Mucosa of stomach (tissue), 1 donor: ENCODE data around the gene CTSO.
"Not testable (repeated sequence)": the region's sequence is repeated elsewhere in the genome, so short reads cannot be mapped to it uniquely, and the experiment has no call there.

Experiments
- H3K27me3 ChIP-seq: one replicate; pipeline ENCODE4 v1.7.0; 2013; ENCODE audit warnings: mild to moderate bottlenecking, low read length; ENCODE audit not compliant: control insufficient read depth, insufficient read depth
- H3K36me3 ChIP-seq: one replicate; pipeline ENCODE4 v1.7.0; 2013; ENCODE audit warnings: low read length; ENCODE audit not compliant: control insufficient read depth, insufficient read depth
- H3K4me1 ChIP-seq: one replicate; pipeline ENCODE4 v1.7.0; 2013; ENCODE audit warnings: mild to moderate bottlenecking, low read length; ENCODE audit not compliant: control insufficient read depth, insufficient read depth
- H3K4me3 ChIP-seq: one replicate; pipeline ENCODE4 v1.7.0; 2013; ENCODE audit warnings: low read length
- H3K9ac ChIP-seq: one replicate; pipeline ENCODE4 v1.7.0; 2013; ENCODE audit warnings: mild to moderate bottlenecking, low read length, moderate library complexity
- H3K9me3 ChIP-seq: one replicate; pipeline ENCODE4 v1.7.0; 2013; ENCODE audit warnings: mild to moderate bottlenecking, low read length, moderate library complexity; ENCODE audit not compliant: control insufficient read depth
- donor health status: Pancreatic carcinoma.

The CTSO gene

DNA sequence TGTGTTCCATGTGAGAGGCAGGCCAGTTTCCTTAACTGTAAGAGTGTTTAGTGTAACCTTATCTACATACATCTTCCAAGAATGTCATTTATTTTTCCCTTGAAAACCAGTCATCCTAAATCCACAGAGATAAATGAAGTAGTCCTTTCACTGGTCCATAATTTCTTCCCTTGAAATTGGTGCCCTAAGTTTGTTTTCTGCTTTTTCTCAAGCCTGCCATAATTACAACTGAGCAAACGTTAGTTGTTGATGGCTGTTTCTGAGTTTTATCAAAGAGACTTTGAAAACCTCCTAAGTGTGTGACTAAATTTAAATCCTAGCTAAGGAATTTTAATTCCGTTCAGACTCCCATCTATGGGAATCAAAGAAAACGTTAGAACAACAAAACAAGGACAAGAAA is 53.8 kb downstream of the CTSO start:
- Histone ChIP-seq H3K36me3 (no peaks in the 10 kb centered on the region), H3K9ac (no peak overlapping the region), H3K4me3 (no peak overlapping the region), H3K4me1 (no peaks in the 10 kb centered on the region), H3K9me3 (no peaks in the 10 kb centered on the region), H3K27me3 (no peaks in the 10 kb centered on the region)

DNA sequence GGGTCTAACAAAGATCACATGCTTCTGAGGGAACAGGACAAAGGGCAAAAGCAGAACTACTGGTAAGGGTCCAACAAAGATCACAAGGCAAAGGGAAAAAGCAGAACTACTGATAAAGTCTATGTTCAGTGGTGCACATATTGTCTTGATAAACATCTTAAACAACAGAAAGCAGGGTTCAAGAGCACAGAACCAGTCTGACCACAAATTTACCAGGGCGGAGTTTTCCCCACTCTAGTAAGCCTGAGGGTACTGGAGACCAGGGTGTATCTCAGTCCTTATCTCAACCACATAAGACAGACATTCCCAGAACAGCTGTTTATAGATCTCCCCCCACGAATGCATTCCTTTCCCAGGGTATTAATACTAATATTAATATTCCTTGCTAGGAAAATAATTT is 55.3 kb downstream of the CTSO start:
- H3K9me3 ChIP-seq, H3K4me1 ChIP-seq, H3K36me3 ChIP-seq, H3K27me3 ChIP-seq, H3K4me3 ChIP-seq, H3K9ac ChIP-seq: not testable (repeated sequence)

DNA sequence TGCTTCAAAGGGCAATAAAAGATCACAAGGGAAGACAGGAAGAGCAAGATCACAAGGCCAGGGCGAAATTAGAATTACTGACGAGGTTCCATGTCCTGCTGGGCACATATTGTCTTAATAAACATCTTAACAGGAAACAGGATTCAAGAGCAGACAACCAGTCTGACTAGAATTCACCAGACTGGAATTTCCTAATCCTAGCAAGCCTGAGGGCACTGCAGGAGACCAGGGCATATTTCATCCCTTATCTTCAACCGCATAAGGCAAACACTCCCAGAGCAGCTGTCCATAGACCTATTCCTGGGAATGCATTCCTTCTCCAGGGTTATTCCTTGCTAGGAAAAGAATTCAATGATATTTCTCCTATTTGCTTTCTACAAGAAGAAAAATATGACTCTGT is 62.6 kb downstream of the CTSO start:
- no peak overlapping the region for H3K9ac ChIP-seq
- no peak overlapping the region for H3K4me3 ChIP-seq
- H3K27me3 ChIP-seq = no peaks in the 10 kb centered on the region
- no peaks in the 10 kb centered on the region for H3K9me3 ChIP-seq
- H3K36me3 ChIP-seq = no peaks in the 10 kb centered on the region
- no peaks in the 10 kb centered on the region for H3K4me1 ChIP-seq

DNA sequence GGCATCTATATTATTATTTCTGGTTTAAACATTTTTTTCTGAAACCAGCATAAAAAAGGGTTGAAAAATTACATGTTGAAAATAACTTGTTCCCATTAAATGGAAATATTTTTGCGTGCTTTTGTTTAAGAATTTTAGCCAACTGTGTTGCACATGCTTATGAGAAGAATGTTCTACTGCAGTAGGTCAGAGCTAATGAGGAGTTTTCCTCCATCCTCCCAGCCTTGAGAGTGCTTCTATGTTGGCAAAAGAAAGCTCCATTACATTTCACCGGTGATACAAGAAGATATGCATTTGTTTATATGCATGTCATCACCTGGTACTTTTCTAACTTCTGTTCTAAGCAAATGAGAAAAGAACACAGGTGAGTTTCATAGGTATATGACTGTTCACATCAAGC is 63.7 kb downstream of the CTSO start:
- Histone ChIP-seq H3K4me1 (no peaks in the 10 kb centered on the region), H3K4me3 (no peak overlapping the region), H3K36me3 (no peaks in the 10 kb centered on the region), H3K27me3 (no peaks in the 10 kb centered on the region), H3K9me3 (no peaks in the 10 kb centered on the region), H3K9ac (no peak overlapping the region)

DNA sequence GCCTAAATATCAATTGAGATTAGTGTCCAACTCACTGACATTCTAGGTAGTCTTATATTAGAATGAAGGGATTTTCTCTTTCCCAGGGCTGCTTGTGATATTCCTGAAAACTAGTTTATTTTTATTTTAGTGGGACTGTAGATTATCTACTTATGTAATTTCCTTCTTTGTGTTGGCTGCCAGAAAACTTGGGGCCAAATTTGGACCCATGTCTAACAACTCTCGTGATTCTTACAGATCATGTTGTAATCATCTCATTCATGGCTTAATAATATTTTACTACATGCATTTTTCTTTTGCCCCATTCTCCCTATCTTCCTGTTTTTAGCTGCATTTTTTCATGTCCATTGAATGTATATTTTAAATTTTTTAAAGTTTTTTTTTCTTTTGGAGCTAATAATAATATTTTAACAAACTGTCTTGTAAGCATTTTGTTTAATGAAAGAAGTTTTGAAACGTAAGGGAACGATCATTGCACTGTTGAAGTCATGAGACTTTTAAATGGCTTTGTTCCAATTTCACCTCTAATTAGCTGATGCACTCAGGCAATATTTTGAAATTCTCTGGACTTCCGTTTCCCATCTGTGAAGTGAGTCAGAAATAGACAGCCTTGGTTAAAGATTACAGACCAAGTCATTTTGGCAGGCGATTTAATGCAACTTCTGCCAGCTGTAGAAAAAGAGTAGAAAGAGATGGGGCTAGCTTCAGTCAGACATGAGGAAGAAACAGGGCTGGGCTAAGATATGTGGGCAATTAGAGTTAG is 64.5 kb downstream of the CTSO start:
- Histone ChIP-seq H3K4me3 (no peak overlapping the region), H3K36me3 (no peaks in the 10 kb centered on the region), H3K27me3 (no peaks in the 10 kb centered on the region), H3K9ac (no peak overlapping the region), H3K4me1 (no peaks in the 10 kb centered on the region), H3K9me3 (no peaks in the 10 kb centered on the region)

DNA sequence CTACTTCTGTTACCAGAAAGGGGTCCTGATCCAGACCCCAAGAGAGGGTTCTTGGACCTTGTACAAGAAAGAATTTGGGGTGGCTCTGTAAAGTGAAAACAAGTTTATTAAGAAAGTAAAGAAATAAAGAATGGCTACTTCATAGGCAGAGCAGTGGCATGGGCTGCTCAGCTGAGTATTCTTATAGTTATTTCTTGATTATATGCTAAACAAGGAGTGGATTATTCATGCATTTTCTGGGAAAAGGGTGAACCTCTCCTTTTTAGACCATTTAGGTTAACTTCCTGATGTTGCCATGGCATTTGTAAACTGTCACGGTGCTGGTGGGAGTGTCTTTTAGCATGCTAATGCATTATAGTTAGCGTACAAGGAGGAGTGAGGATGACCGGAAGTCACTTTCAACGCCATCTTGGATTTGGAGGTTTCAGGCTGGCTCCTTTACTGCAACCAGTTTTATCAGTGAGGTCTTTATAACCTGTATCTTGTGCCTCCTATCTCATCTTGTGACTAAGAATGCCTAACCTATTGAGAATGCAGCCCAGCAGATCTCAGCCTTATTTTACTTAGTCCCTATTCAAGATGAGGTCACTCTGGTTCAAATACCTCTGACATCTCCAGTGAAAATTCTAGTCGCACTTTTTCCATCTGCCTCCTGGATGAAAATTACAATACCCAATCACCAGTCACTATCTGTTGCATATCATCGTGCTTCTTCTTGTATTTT is 65.7 kb downstream of the CTSO start:
- no peak overlapping the region for H3K9ac ChIP-seq
- no peaks in the 10 kb centered on the region for H3K9me3 ChIP-seq
- H3K27me3 ChIP-seq = no peaks in the 10 kb centered on the region
- H3K4me3 ChIP-seq = no peak overlapping the region
- no peaks in the 10 kb centered on the region for H3K36me3 ChIP-seq
- H3K4me1 ChIP-seq = no peaks in the 10 kb centered on the region

DNA sequence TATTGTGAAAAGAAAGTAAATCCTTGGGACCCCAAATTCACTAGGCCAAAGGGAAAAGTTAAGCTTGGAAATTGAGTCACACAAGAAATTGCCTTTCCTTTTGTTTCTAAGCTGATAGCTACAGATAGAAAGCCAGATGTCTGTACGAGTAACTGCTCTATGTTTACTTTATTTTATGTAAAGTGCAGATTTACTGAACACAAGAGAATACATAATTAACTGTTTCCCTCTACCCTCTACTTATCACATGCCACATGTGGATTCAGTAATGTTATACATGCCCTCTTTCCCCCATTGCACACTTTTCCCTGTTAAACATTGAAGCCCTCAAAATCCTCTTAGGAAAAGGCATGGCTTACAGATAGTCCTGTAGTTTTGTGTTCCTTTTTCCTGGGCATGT is 66.6 kb downstream of the CTSO start:
- Histone ChIP-seq H3K27me3 (no peaks in the 10 kb centered on the region), H3K36me3 (no peaks in the 10 kb centered on the region), H3K9me3 (no peaks in the 10 kb centered on the region), H3K4me3 (no peak overlapping the region), H3K4me1 (no peaks in the 10 kb centered on the region), H3K9ac (no peak overlapping the region)

DNA sequence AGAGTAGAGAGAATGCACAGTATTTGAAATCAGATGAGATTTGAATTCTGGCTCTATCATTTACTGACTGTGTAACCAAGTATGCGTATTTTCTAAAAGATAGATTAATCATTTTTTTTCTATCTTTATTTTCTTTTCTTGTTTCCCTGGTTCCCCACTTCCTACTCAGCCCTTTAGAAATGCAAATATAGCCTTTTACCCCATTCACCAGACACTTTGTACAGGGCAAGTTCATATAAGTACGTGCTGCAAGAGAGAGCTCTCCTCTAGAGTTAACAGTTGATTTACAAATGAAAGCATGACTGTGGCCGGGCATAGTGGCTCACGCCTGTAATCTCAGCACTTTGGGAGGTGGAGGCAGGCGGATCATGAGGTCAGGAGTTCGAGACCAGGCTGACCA is 68.0 kb downstream of the CTSO start:
- Histone ChIP-seq H3K9me3 (no peaks in the 10 kb centered on the region), H3K36me3 (no peaks in the 10 kb centered on the region), H3K4me1 (no peaks in the 10 kb centered on the region), H3K9ac (no peak overlapping the region), H3K4me3 (no peak overlapping the region), H3K27me3 (no peaks in the 10 kb centered on the region)

DNA sequence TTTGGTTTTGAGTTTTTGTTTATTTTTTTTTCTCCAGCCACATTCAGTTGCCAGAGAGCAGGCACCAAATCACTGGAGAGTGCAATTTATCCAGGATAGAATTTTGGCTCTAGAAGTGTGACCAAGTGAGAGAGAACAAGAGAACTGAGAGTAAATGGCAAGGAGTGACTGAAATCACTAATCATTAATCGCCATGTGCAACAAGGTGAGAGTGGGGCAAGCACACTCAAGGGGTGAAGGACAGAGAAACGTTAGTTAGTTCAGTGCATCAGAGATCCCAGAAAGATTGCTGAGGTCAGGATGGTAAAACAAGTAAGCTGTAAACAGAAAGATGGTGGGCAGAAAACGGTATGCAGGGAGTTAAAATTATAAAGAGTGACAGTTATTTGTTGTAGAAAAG is 69.8 kb downstream of the CTSO start:
- Histone ChIP-seq H3K9me3 (no peaks in the 10 kb centered on the region), H3K4me1 (no peaks in the 10 kb centered on the region), H3K27me3 (no peaks in the 10 kb centered on the region), H3K4me3 (no peak overlapping the region), H3K9ac (no peak overlapping the region), H3K36me3 (no peaks in the 10 kb centered on the region)

DNA sequence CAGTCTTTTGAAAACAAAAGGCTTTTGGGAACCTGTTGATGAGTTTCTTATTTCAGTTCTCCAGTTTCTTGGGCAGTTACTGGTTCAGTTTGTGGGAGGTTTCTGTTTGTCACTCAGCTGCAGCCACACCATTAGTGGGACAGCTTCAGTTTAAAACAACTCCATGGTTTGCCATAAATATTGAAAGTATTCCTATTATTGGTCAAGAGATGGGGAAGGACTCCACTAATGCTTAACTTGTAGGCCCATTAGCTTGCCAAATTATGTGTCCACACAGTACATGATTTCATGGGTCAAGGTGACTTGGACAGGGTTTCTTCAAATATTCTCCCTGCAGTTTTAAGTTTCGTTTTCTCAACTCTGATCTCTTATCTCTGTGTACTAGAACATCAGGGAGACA is 72.1 kb downstream of the CTSO start:
- H3K27me3 ChIP-seq = no peaks in the 10 kb centered on the region
- H3K4me3 ChIP-seq = no peak overlapping the region
- H3K4me1 ChIP-seq = no peaks in the 10 kb centered on the region
- no peaks in the 10 kb centered on the region for H3K36me3 ChIP-seq
- no peaks in the 10 kb centered on the region for H3K9me3 ChIP-seq
- H3K9ac ChIP-seq = no peak overlapping the region

DNA sequence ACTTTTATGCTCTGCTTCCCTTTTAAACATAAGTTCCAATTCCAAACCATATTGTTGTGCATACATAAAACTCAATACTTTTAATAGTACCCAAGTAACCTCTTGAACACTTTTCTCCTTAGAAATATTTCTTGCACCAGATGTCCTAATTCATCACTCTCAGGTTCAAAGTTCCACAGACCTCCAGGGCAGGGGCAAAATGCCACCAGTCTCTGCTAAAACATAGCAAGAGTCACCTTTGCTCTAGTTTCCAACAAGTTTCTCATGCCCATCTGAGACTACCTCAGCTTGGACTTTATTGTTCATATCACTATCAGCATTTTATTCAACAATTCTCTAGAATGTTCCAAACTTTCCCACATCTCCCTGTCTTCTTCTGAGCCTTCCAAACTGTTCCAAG is 73.9 kb downstream of the CTSO start:
- H3K36me3 ChIP-seq = no peaks in the 10 kb centered on the region
- no peaks in the 10 kb centered on the region for H3K9me3 ChIP-seq
- no peak overlapping the region for H3K9ac ChIP-seq
- no peaks in the 10 kb centered on the region for H3K4me1 ChIP-seq
- no peaks in the 10 kb centered on the region for H3K27me3 ChIP-seq
- no peak overlapping the region for H3K4me3 ChIP-seq

DNA sequence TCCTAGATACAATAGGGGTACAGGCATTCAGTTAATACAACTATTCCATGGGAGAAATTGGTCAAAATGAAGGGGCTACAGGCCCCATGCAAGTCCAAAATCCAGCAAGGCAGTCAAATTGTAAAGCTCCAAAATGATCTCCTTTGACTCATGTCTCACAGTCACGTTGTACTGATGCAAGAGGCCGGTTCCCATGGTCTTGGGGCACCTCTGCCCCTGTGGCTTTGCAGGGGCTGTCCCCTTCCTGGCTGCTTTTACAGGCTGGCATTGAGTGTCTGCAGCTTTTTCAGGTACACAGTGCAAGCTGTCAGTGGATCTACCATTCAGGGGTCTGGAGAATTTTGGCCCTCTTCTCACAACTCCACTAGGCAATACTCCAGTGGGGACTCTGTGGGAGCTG is 75.1 kb downstream of the CTSO start:
- Histone ChIP-seq H3K27me3 (no peaks in the 10 kb centered on the region), H3K4me1 (no peaks in the 10 kb centered on the region), H3K9me3 (no peaks in the 10 kb centered on the region), H3K4me3 (no peak overlapping the region), H3K9ac (no peak overlapping the region), H3K36me3 (no peaks in the 10 kb centered on the region)
